ENCODE results near the gene HLA-DMA.

Gene HLA-DMA

DNA sequence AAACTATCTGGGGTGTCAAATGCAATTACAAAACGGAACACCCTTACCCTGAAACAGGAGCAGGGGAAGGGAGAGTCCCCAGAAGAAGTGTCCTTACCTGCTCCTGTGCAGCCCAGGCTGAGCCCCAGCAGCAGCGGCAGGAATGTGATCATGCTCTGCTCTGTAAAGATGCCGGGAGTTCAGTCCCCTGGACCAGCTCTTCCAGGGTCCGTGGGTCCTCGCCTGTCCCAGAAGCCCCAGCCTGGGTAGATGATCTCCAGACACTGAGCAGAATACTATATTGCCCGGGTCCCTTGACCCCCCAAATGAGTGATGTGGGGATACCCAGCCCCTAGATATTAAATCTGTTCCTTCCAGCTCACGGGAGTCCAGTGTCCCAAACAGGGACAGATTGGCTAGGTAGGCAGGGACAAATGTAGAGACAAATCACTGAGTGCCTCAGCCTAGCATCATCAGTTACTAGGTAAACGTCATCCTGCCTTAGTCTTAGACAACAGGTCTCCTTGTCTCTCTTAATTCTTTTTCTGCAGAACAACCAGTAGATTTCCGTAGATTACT, 12.2 kb downstream of the HLA-DMA start, which contains the start of gene HLA-DMB:
Gene HLA-DMB, minus strand, starts transcription at position 373 of the 558 bp plus-strand sequence. Its CDS starts 221 bp downstream, at position 152.
- H3K36me3 ChIP-seq (ENCODE audit: control insufficient read depth, insufficient read depth, low read length) = no peaks in the 10 kb centered on the region
- H3K9me3 ChIP-seq (ENCODE audit: control insufficient read depth, low read length) = no peaks in the 10 kb centered on the region
- WGBS, 2 experiments (ENCODE audit: insufficient coverage in 2 of 2) = 69 to 77% methylated on average over 8 to 9 of the region's 9 CpGs
- H3K4me3 ChIP-seq (ENCODE audit: extremely low read depth, insufficient read depth, low read length, poor library complexity, severe bottlenecking) = no peak within 1 kb of the TSS
- H3K4me1 ChIP-seq (ENCODE audit: control insufficient read depth, insufficient read depth, low read length, poor library complexity, severe bottlenecking) = no peaks in the 10 kb centered on the region
- no peak within 1 kb of the TSS for H3K27ac ChIP-seq (ENCODE audit: low read depth, low read length, severe bottlenecking)

DNA sequence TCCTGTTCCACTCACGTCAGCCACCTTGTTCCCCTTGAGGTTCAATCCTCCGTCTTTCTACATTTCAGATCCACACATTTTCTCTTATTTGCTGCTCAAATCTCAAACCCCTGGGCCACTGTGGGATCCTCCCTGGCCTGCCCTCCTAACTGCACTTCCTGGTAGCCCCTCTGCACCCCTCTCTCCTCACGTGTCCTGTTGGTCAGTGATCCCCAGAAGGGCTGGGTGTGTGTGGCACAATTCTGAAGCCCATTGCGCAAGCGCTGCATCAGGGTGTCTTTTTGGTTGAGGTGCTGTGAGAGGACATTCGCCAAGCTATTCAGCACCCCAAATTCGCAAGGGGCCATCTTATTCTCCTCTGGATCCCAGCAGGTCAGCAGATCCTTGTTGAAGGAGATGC, 14.4 kb downstream of the HLA-DMA start:
- Histone ChIP-seq H3K4me1 (ENCODE audit: control insufficient read depth, insufficient read depth, low read length, poor library complexity, severe bottlenecking) (no peaks in the 10 kb centered on the region), H3K36me3 (ENCODE audit: control insufficient read depth, insufficient read depth, low read length) (no peaks in the 10 kb centered on the region), H3K4me3 (ENCODE audit: extremely low read depth, insufficient read depth, low read length, poor library complexity, severe bottlenecking) (no peak overlapping the region), H3K27ac (ENCODE audit: low read depth, low read length, severe bottlenecking) (no peak overlapping the region), H3K9me3 (ENCODE audit: control insufficient read depth, low read length) (no peaks in the 10 kb centered on the region)
- 79% methylated on average over 4 to 7 of the region's 7 CpGs for WGBS, 2 experiments (ENCODE audit: insufficient coverage in 2 of 2)

DNA sequence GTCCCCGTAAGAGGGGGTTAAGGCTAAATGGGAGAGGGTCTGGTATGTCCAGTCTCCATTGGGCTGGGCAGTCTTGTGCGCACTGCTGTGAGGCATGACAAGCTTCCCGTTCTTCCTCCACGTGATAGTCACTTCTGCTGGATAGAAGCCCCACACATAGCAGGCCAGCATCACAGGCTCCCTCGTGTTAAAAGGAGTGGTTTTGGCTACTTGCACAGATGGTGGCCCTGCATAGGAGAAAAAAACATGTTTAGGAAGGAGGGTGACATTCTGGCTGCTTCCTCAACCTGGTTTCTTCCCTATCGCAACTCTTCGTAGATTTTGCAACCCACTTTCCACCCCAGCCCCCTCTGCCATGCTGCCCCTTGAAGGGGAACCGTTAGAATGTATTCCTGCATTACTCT, 15.7 kb downstream of the HLA-DMA start:
- no peak overlapping the region for H3K27ac ChIP-seq (ENCODE audit: low read depth, low read length, severe bottlenecking)
- H3K4me1 ChIP-seq (ENCODE audit: control insufficient read depth, insufficient read depth, low read length, poor library complexity, severe bottlenecking) = no peaks in the 10 kb centered on the region
- H3K9me3 ChIP-seq (ENCODE audit: control insufficient read depth, low read length) = no peaks in the 10 kb centered on the region
- no peak overlapping the region for H3K4me3 ChIP-seq (ENCODE audit: extremely low read depth, insufficient read depth, low read length, poor library complexity, severe bottlenecking)
- 74 to 85% methylated on average over 6 to 8 of the region's 8 CpGs for WGBS, 2 experiments (ENCODE audit: insufficient coverage in 2 of 2)
- H3K36me3 ChIP-seq (ENCODE audit: control insufficient read depth, insufficient read depth, low read length) = no peaks in the 10 kb centered on the region

DNA sequence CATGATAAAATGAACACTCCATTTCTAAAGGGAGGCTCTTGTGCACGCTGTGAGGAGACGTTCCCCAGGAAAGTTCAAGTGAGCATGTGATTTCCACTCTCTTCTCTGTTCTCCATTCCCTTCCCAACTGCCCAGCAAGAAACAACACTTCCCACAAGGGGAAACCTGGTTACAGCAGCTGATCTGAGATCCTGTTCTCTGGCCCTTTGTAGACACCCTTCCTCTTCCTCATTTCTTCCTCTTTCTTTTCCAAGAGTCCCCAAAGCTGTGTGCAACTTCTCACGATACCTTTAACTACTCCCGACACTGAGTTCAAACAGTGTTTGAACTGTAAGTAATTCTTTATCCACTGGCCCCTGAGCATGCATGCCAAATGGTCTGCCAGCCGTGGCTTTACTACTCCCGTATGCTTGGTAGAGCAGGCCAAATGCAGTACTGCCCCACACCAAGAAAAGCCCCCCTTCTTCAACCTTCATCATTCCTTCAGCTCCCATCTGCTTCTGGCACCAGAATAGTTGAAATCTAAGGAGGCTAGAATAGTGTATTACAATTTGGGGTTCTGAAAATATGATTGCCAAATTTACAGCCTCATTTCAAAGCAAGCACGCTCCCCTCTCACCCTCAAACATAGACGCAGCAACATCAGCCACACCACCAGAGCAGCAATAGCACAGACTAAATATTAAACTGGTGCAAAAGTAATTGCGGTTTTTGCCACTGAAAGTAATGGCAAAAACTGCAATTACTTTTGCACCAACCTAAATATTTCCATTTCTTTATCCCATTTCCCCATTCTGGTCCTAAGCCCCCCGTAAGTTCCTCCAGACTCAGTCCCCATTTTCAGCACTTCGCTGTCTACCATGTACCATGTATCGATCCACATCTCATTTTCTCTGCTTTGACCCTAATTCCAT, 16.4 kb downstream of the HLA-DMA start:
- H3K4me1 ChIP-seq (ENCODE audit: control insufficient read depth, insufficient read depth, low read length, poor library complexity, severe bottlenecking) = no peaks in the 10 kb centered on the region
- H3K9me3 ChIP-seq (ENCODE audit: control insufficient read depth, low read length) = no peaks in the 10 kb centered on the region
- no peak overlapping the region for H3K4me3 ChIP-seq (ENCODE audit: extremely low read depth, insufficient read depth, low read length, poor library complexity, severe bottlenecking)
- no peak overlapping the region for H3K27ac ChIP-seq (ENCODE audit: low read depth, low read length, severe bottlenecking)
- 82 to 89% methylated on average over 10 to 11 of the region's 12 CpGs for WGBS, 2 experiments (ENCODE audit: insufficient coverage in 2 of 2)
- H3K36me3 ChIP-seq (ENCODE audit: control insufficient read depth, insufficient read depth, low read length) = no peaks in the 10 kb centered on the region

DNA sequence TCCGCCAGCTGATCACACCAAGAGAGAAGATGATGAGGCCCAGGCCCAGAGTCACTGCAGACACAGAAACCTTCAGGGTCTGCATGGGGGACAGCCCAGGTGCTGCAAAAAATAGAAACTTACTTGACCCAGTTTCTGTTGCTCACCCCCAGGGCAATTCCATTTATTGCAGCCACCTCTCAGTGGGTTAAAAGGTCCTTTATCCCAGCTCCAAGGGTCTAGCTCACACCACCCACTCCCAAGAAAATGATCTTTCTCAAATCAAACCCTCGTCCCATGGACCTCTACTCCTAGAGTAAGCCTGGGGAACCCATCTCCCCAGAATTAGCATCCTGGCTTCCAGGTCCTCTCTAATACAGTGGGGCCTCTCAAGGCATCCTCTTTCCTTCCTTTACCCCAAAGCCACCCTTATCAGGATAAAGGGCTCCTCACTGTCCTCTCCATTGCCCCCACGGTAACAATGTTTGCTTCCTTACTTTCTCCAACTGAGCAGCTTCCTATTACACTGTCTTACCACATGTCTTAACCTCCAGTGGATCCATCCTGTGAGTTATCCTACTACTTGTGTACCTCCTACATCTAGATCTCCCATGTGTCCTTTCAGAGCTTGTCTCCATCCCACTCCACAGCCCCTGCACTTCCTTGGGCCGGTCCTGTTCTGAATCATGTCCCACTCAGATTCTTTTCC, 17.2 kb downstream of the HLA-DMA start:
- Histone ChIP-seq H3K27ac (ENCODE audit: low read depth, low read length, severe bottlenecking) (no peak overlapping the region), H3K36me3 (ENCODE audit: control insufficient read depth, insufficient read depth, low read length) (no peaks in the 10 kb centered on the region), H3K4me1 (ENCODE audit: control insufficient read depth, insufficient read depth, low read length, poor library complexity, severe bottlenecking) (no peaks in the 10 kb centered on the region), H3K9me3 (ENCODE audit: control insufficient read depth, low read length) (no peaks in the 10 kb centered on the region), H3K4me3 (ENCODE audit: extremely low read depth, insufficient read depth, low read length, poor library complexity, severe bottlenecking) (no peak overlapping the region)
- 76 to 80% methylated on average over 4 of the region's 4 CpGs for WGBS, 2 experiments (ENCODE audit: insufficient coverage in 2 of 2)

DNA sequence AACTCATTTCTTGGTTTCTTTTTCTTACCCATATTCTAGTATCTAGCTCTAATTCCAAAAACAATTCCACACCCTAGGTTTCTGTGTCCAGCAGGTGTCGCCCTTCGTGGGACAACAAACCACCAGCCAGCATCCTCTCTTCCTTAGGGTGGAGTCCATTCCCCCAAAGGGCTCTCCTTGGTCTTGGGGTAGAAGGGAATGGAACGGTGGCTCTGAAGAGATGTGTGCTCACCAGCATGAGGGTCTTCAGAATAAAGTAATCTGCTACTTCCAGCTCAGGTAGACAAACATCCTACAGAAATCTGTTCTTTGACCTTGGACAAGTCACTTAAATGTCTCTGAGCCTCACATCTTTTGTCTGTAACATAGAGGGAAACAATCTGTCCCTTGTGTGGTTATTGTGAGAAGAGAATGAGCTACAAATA, 19.2 kb downstream of the HLA-DMA start:
- Histone ChIP-seq H3K4me1 (ENCODE audit: control insufficient read depth, insufficient read depth, low read length, poor library complexity, severe bottlenecking) (no peaks in the 10 kb centered on the region), H3K27ac (ENCODE audit: low read depth, low read length, severe bottlenecking) (no peak overlapping the region), H3K9me3 (ENCODE audit: control insufficient read depth, low read length) (no peaks in the 10 kb centered on the region), H3K36me3 (ENCODE audit: control insufficient read depth, insufficient read depth, low read length) (no peaks in the 10 kb centered on the region), H3K4me3 (ENCODE audit: extremely low read depth, insufficient read depth, low read length, poor library complexity, severe bottlenecking) (no peak overlapping the region)
- no CpG with 5 or more reads among the region's 3 CpGs for WGBS, 2 experiments (ENCODE audit: insufficient coverage in 2 of 2)

DNA sequence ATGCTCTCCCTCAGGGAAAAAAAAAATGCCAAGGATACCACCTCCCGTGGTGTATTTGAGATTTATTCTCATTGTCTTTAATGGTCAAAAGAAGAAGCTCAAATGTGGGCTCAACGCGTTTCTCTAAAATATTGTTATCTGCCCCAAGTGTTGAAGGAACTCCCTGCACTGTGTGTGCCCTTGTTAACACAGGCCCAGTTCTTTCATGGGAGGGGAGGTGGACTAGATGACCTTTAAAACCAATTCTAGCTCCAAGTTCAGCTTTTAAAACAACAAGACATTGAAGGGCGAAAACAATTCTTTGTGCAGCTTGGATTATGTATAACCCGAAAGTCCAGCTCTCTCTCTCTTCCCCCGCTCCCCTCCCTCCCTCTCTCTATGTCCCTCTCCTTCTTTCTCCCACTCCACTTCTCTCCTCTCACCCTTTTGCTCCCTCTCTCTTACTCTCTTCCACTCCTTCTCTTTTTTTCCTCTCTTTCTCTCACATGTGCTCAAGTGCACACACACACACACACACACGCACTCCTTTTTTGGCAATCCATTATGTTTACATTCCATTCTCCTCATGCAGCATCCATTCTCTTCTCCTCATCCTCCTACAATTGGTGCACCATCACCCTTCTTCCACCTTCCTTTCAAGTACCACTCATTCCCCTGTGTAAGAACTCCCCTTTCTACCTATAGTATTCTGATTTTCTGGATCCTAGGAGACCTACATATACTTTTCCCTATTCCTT, 20.6 kb downstream of the HLA-DMA start:
- H3K4me1 ChIP-seq (ENCODE audit: control insufficient read depth, insufficient read depth, low read length, poor library complexity, severe bottlenecking) = no peaks in the 10 kb centered on the region
- no peak overlapping the region for H3K4me3 ChIP-seq (ENCODE audit: extremely low read depth, insufficient read depth, low read length, poor library complexity, severe bottlenecking)
- H3K36me3 ChIP-seq (ENCODE audit: control insufficient read depth, insufficient read depth, low read length) = no peaks in the 10 kb centered on the region
- H3K27ac ChIP-seq (ENCODE audit: low read depth, low read length, severe bottlenecking) = no peak overlapping the region
- H3K9me3 ChIP-seq (ENCODE audit: control insufficient read depth, low read length) = no peaks in the 10 kb centered on the region
- 74 to 80% methylated on average over 5 to 7 of the region's 7 CpGs for whole genome bisulfite sequencing, 2 experiments (ENCODE audit: insufficient coverage in 2 of 2)

DNA sequence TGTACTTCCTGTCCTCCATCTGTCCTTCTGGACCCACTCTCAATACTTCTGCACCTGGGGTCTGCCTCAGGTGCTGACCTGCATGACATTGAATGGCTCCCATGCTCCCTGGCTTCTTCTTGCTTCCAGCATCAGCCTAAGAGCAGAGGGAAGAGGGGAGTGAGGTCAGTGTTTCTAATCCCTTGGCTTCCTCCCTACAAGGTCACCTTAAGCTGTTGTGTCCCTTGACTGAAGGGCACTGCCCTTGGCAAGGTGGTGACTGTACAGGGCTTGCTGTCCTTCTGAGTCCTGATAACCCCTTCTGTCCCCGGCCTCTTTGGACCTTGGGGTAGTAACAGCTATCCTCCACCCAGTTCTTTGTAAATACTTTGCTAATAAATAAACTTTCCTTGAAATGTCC, 21.7 kb downstream of the HLA-DMA start:
- no peaks in the 10 kb centered on the region for H3K9me3 ChIP-seq (ENCODE audit: control insufficient read depth, low read length)

DNA sequence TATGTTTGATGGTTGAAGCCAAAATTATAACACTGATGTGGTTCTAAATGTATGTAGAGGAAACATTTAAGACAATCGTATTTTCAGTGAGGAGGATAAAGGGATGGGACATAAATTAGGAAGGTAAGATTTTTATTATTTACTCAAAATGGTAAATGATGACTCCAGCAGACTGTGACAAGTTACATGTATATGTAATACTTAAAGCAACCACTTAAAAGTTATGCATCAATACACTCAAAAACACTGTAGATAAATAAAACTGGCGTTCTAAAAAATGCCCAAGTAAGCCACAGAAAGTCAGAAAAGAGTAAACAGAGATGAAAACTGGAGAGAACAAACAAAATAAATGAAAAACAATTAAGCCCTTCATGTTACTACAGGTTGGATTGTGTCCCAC, 30.8 kb downstream of the HLA-DMA start:
- Histone ChIP-seq H3K9me3 (ENCODE audit: control insufficient read depth, low read length) (no peaks in the 10 kb centered on the region), H3K4me3 (ENCODE audit: extremely low read depth, insufficient read depth, low read length, poor library complexity, severe bottlenecking) (no peak overlapping the region), H3K4me1 (ENCODE audit: control insufficient read depth, insufficient read depth, low read length, poor library complexity, severe bottlenecking) (no peaks in the 10 kb centered on the region), H3K36me3 (ENCODE audit: control insufficient read depth, insufficient read depth, low read length) (no peaks in the 10 kb centered on the region), H3K27ac (ENCODE audit: low read depth, low read length, severe bottlenecking) (no peak overlapping the region)
- 80% methylated on average over 1 of the region's 2 CpGs; no CpG with 5 or more reads in 1 of the 2 experiments for WGBS, 2 experiments (ENCODE audit: insufficient coverage in 2 of 2)

More for the DNA sequence above, 21.7 kb downstream of the HLA-DMA start:
- H3K4me3 ChIP-seq (ENCODE audit: extremely low read depth, insufficient read depth, low read length, poor library complexity, severe bottlenecking) = no peak overlapping the region
- 67% methylated on average over 1 of the region's 1 CpG; no CpG with 5 or more reads in 1 of the 2 experiments for WGBS, 2 experiments (ENCODE audit: insufficient coverage in 2 of 2)
- no peaks in the 10 kb centered on the region for H3K36me3 ChIP-seq (ENCODE audit: control insufficient read depth, insufficient read depth, low read length)
- H3K4me1 ChIP-seq (ENCODE audit: control insufficient read depth, insufficient read depth, low read length, poor library complexity, severe bottlenecking) = no peaks in the 10 kb centered on the region
- no peak overlapping the region for H3K27ac ChIP-seq (ENCODE audit: low read depth, low read length, severe bottlenecking)

DNA sequence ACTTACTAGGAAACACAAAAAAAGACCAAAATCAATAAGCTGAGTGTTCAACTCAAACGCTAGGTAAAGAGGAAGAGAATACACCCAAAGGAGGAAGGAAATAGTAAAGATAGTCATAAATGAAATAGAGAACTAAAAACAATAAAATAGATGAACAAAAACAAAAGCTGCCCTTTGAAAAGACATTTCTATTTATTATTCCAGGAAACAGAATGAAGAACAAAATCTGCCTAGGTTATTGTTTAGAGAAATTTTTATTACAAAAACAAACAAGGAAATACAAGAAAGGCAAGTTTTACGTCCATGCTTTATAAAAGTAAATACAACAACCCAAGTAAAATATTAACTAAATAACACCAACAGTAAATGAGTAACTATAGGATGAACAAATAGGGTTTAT, 32.2 kb downstream of the HLA-DMA start:
- H3K36me3 ChIP-seq (ENCODE audit: control insufficient read depth, insufficient read depth, low read length) = no peaks in the 10 kb centered on the region
- no peak overlapping the region for H3K27ac ChIP-seq (ENCODE audit: low read depth, low read length, severe bottlenecking)
- no CpG with 5 or more reads among the region's 2 CpGs for WGBS, 2 experiments (ENCODE audit: insufficient coverage in 2 of 2)
- H3K9me3 ChIP-seq (ENCODE audit: control insufficient read depth, low read length) = no peaks in the 10 kb centered on the region
- H3K4me3 ChIP-seq (ENCODE audit: extremely low read depth, insufficient read depth, low read length, poor library complexity, severe bottlenecking) = no peak overlapping the region
- no peaks in the 10 kb centered on the region for H3K4me1 ChIP-seq (ENCODE audit: control insufficient read depth, insufficient read depth, low read length, poor library complexity, severe bottlenecking)

All from mesodermal cell (in vitro differentiated cells).